Activated CD8-positive, alpha-beta memory T cell treated with anti-CD3 and anti-CD28 coated beads, Interleukin-2, amount 50 U/mL, for 1 hour (primary cell): ENCODE data around the gene P4HA1.
"Not testable (repeated sequence)": the region's sequence is repeated elsewhere in the genome, so short reads cannot be mapped to it uniquely, and the experiment has no call there.

ENCODE experiments used
- DNase-seq: peaks from one replicate; pipeline ENCODE4 v3.0.0-alpha.2; 2020; ENCODE audit errors: extremely low read depth

P4HA1 gene

DNA sequence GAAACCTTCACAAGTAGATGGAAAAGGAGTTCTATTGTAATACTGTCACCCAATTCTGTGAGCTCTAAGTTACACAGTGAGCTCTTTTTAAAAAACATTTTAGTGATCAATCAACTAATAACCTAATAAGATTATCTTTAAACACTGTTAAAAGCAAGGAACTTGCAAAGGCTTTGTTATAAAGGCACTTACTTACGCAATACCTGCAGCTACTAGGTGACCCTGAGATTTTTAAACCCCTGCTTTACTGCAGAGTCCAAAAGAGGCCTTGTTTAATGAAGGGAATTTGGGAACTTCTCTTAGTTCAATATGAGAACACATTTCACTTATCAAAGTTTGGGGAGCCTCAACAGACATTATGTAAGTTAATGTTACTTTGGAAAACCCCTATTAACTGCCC lies 53.3 kb downstream of the P4HA1 start:
- DNase-seq = no peak

DNA sequence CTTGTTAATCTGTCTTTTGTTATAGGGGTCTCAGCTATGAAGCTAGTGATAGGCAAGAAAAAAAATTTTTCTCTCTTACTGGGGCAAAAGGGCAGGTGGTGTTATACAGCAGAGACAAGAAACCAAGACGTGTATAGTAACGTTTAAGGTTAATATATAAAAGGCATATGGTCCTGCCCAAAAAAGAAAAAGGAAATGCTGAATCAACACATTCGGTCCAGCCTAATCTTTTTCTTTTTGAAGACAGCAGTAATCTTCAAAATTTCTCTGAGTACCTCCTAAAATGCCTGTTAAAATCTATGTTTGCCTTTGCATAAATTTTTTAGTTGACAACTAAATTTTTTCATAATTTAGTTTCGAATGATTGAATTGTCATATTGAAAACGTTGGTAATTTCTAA lies 54.5 kb downstream of the P4HA1 start:
- no peak for DNase-seq

- DNase-seq = no peak
Observed at GRCh38 chr10:73039635-73040034, 57.0 kb downstream of the P4HA1 start.

DNA sequence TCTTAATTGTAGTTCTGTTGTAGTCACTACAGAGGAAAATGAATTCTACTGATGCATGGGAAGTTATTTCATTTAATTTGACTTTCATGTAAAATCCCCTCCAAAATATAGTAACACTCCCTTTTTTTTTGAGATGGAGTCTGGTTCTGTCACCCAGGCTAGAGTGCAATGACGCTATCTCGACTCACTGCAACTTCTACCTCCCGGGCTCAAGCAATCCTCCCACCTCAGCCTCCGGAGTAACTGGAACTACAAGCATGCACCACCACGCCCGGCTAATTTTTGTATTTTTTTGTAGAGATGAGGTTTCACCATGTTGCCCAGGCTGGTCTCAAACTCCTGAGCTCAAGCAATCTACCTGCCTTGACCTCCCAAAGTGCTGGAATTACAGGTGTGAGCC lies 60.4 kb downstream of the P4HA1 start:
- not testable (repeated sequence) for DNase-seq

DNA sequence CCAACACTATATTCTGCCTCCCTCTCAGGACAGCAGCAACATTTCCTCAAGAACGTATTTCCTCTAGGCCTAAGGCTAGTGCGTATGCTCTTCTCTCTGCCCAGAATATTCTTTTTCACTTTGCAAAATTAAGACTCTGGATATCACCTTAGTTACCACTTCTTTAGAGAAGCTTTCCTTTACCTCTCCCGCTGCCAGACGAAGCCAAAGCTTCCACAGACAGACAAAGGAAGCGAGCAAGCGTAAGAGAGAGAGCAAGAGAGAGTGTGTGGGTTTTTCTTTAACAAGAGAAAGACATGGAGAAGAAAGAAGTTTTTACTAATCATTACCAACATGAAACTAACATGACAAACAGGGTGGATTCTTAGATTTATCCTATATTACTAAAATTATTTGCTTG lies 64.1 kb downstream of the P4HA1 start:
- DNase-seq = no peak

DNA sequence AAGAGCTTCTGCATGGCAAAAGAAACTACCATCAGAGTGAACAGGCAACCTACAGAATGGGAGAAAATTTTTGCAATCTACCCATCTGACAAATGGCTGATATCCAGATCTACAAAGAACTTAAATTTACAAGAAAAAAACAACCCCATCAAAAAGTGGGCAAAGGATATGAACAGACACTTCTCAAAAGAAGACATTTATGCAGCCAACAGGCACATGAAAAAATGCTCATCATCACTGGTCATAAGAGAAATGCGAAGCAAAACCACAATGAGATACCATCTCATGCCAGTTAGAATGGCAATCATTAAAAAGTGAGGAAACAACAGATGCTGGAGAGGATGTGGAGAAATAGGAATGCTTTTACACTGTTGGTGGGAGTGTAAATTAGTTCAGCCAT lies 70.0 kb downstream of the P4HA1 start:
- not testable (repeated sequence) for DNase-seq

DNA sequence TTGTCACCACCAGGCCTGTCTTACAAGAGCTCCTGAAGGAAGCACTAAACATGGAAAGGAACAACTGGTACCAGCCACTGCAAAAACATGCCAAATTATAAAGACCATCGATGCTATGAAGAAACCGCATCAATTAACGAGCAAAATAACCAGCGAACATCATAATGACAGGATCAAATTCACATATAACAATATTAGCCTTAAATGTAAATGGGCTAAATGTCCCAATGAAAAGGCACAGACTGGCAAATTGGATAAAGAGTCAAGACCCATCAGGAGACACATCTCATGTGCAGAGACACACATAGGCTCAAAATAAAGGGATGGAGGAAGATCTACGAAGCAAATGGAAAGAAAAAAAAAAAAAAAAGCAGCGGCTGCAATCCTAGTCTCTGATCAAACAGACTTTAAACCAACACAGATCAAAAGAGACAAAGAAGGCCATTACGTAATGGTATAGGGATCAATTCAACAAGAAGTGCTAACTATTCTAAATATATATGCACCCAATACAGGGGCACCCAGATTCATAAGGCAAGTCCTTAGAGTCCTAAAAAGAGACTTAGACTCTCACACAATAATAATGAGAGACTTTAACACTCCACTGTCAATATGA lies 73.1 kb downstream of the P4HA1 start:
- not testable (repeated sequence) for DNase-seq

- not testable (repeated sequence) for DNase-seq
Observed at GRCh38 chr10:73022961-73023360, 73.7 kb downstream of the P4HA1 start.

- DNase-seq = not testable (repeated sequence)
Observed at GRCh38 chr10:73021538-73022164, 75.0 kb downstream of the P4HA1 start.

- DNase-seq = no peak
Observed at GRCh38 chr10:73021050-73021449, 75.6 kb downstream of the P4HA1 start.

DNA sequence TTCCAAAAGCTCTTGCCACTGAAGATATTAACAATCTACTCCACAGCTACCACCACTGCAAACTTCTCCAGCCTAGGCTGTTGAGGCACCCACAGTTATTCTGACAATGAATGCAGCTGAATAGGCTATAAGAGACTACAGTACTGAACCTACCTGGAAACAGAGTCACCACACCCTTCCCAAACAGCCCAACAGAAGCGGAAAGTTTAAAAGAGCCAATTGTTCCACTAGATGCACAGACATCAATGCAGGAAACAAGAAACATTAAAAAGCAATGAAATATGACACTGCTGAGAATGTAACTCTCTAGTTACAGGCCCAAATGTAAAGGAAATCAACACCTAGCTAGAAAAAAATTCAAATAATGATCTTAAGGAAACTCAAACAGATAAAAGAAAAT lies 77.6 kb downstream of the P4HA1 start:
- no peak for DNase-seq

GRCh38 chr10:73018632-73019031 lies 78.0 kb downstream of the P4HA1 start:
- DNase-seq = no peak

DNA sequence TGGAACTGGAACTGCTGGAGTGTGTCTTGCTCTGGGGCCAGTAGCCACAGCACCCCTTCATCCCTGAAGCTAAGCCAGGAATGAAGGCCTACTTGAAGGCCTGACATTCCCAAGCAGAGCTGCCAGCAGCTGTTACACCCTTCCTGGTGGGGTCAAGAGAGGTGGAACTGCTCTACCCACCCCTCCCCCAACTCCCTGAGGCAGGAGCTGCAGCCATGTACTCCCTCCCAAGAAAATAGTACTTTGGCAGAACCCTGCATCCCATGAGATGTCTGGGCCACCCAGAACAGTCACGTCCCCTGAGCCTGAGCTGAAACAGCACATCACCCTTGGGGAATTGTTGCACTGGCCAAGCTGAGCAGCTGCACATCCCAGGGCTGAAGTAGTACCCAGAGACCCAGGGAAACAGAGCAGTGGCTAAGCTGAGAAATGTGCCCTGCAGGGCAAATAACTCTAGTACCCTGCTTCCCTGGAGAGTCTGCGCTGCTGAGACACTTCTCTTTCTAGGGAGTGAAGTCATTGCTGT lies 78.6 kb downstream of the P4HA1 start:
- DNase-seq = no peak

DNA sequence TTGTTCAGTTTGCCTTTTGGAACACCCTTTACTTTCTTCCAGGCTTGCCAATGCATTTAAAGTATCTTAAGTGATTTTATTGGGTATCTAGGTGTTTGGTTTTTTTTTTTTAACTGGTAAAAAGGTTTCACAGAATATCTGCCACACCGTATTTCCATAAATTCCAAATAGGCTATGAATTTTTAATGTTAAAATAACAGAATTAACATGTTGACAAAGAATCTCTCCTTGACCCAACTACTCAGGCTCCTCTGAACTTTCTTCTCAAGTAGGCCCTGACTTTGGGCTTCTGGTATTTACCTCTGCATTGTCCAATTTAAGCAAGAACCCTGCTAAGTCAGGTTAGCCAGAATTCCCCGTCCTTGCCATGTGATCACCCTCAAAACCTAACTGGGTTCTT lies 80.9 kb downstream of the P4HA1 start:
- no peak for DNase-seq

DNA sequence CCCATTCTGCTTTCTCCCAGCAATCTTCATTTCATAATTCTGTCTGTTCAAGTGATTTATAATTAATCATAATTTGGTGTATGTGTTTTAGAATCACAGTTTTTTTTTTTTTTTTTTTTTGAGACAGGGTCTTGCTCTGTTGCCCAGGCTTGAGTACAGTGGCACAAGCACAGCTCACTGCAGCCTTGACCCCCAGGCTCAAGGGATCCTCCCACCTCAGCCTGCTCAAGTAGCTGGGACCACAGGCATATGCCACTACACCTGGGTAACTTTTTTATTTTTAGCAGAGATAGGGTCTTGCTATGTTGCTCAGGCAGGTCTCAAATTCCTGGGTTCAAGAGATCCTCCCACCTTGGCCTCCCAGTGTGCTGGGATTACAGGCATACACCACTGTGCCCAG lies 92.8 kb downstream of the P4HA1 start:
- DNase-seq = no peak

DNA sequence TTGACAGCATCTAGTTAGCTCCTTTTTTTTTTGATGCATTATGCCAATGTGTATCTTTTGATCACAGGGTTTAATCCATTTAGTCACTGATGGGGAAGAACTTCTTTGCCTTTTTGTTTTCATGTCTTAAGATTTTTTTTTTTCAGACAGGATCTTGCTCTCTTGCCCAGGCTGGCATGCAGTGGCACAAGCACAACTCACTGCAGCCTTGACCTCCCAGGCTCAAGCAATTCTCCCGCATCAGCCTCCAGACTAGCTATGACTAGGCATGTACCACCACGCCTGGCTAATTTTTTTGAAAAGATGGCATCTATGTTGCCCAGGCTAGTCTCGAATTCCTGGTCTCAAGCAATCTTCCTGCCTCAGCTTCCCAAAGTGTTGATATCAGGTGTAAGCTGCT lies 95.7 kb downstream of the P4HA1 start:
- DNase-seq = no peak

DNA sequence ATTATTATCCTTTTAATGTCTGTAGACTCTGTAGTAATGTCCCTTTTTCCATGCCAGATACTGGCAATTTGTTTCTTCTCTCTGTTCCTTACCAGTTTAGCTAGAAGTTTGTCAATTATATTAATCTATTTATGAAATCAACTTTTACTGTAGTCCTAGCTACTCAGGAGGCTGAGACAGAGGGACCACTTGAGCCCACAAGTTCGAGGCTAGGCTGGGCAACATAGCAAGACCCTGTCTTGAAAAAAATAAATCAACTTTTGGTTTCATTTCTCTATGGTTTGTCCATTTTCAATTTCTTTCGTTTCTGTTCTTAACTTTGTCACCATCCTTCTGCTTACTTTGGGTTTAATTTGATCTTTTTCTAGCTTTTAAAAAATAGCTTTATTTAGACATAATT lies 99.6 kb downstream of the P4HA1 start:
- no peak for DNase-seq

DNA sequence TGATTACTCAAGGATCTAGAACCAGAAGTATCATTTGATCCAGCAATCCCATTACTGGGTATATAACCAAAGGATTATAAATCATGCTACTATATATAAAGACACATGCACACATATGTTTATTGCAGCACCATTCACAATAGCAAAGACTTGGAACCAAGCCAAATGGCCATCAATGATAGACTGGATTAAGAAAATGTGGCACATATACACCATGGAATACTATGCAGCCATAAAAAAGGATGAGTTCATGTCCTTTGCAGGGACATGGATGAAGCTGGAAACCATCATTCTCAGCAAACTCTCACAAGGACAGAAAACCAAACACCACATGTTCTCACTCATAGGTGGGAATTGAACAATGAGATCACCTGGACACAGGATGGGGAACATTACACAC lies 101.2 kb downstream of the P4HA1 start:
- DNase-seq = not testable (repeated sequence)

- DNase-seq = not testable (repeated sequence)
Observed at GRCh38 chr10:72989771-72990170, 106.9 kb downstream of the P4HA1 start.

DNA sequence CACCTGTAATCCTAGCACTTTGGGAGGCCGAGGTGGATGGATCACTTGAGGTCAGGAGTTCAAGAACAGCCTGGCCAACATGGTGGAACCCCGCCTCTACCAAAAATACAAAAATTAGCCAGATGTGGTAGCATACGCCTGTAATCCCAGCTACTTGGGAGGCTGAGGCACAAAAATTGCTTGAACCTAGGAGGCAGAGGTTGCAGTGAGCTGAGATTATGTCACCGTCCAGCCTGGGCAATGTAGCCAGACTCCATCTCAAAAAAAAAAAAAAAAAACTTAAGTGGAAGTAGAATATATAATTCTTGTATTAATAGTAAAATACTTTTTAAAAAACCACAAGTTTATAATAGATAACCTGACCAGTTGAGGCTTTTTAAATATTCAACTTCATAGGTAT lies 112.0 kb downstream of the P4HA1 start:
- DNase-seq = not testable (repeated sequence)

GRCh38 chr10:72981882-72982529 lies 114.7 kb downstream of the P4HA1 start:
- DNase-seq = no peak

DNA sequence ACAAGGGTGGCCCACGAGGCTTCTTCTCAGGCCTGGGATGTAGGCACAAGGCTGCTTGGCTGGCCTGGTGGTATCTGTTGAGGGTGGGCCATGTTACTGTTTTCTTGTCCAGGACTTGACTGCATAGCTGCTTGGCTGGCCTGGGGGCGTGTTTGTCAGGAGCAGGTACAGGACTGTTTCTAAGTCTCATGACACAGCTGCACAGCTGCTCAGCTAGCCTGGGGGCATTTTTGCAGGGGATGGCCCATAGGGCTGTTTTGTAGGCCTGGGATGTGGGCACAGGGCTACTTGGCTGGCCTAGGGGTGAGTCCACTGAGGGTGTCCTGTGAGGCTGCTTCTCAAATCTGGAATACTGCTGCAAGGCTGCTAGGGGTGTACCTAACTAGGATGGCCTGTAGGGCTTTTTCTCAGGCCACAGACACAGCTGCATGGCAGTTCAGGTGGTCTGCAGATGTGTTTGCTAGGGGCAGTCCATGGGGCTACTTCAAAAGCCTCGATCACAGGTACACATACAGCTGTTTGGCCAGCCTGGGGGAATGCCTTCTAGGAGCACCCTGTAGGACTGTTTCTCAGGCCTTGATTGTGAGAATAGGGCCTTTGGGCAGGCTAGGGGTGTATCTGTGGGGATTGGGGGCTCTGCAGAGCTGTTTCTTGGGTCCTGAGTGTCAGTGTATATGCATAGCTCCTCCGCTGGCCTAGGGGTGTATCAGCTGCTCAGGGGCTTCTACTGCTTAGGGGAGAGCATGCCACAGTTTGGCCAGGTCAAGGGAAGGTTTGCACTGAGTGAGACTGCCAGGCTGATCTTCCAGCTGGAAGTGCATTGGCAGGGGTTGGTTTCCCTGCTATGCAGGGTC lies 115.4 kb downstream of the P4HA1 start:
- no peak for DNase-seq
